Measurements from ENCODE around the gene PRICKLE3.
A peak's percentile ranks its signal among the peaks of the same experiment; 100 is the strongest.
"Not testable (repeated sequence)": the region's sequence is repeated elsewhere in the genome, so short reads cannot be mapped to it uniquely, and the experiment has no call there.

Gene PRICKLE3

GRCh38 chrX:49155900-49156837, 30.0 kb downstream of the PRICKLE3 start:
- peak; percentile 87 for DNase-seq

- peak; percentile 58 for DNase-seq
These were observed 30.8 kb downstream of the PRICKLE3 start for GRCh38 chrX:49155243-49155899.

DNA sequence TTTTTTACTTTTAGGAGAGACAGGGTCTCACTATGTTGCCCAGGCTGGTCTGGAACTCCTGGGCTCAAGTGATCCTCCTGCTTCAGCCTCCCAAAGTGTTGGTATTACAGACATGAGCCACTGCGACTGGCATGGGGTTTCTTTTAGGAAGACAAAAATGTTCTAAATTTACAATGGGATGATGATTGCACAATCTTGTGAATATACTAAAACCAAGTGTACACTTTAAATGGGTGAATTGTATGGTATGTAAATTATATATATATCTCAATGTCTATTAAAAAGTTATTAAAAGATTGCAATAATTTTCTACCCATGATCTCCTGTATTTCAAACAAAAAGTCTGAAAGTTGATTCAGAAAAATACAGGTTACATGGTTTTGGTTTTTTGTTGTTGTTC, 32.7 kb downstream of the PRICKLE3 start:
- DNase-seq, result no peak

DNA sequence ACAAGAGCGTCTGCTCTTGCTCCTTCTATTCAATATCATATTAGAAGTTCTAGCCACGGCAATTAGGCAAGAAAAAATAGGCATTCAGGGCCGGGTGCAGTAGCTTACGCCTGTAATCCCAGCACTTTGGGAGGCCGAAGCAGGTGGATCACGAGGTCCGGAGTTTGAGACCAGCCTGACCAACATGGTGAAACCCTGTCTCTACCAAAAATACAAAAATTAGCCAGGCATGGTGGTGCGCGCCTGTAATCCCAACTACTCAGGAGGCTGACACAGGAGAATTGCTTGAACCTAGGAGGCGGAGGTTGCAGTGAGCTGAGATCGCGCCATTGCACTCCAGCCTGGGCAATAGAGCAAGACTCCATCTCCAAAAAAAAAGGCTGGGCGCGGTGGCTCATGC, 36.9 kb downstream of the PRICKLE3 start:
- not testable (repeated sequence) for DNase-seq

- DNase-seq, result not testable (repeated sequence)
These were observed 37.6 kb downstream of the PRICKLE3 start for GRCh38 chrX:49148390-49149100.

GRCh38 chrX:49147936-49148335, 38.2 kb downstream of the PRICKLE3 start:
- no peak for DNase-seq

DNA sequence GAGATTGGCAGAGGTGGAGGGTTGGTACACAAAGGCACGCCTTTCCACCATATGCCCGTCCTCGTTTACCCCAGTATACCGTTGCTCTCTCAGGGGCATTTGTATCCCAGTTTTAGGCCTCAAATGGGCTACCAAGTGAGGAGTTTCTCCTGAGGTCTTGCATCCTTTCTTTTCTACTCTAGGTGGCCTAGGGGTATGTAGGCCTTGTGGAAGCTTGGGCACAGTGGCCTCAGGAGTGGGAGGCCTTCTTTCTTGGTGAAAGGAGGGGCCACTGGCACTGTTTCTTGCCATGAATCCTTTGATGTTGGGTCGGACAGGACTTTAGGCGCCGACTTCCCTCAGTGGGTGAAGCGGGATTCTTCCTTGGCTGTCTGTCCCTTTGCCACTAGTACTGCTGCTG, 38.9 kb downstream of the PRICKLE3 start:
- DNase-seq, result no peak

- DNase-seq, result peak; percentile 20
These were observed 43.0 kb downstream of the PRICKLE3 start for GRCh38 chrX:49143154-49143553.

DNA sequence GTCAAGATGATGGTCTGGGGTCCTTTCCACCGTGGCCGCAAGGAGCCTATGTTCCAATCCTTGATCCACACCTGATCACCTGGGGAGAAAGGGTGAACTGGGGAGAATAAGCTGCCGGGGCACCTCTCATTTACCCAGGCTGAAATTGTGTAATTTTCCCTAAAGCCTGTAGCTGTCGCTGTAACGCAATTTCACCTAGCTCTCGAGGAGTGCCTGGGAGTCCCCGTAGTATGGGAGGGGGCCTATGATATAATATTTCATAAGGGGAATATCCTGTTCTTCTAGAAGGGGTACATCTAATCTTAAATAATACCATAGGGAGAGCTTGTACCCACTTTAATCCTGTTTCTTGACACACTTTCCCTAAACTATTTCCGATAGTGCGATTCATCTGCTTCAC, 43.9 kb downstream of the PRICKLE3 start:
- DNase-seq, result not testable (repeated sequence)

- DNase-seq, result no peak
These were observed 46.5 kb downstream of the PRICKLE3 start for GRCh38 chrX:49139713-49140112.

GRCh38 chrX:49137492-49137891, 48.7 kb downstream of the PRICKLE3 start:
- no peak for DNase-seq

GRCh38 chrX:49133759-49134158, 52.4 kb downstream of the PRICKLE3 start:
- DNase-seq, result no peak

- not testable (repeated sequence) for DNase-seq
These were observed 53.9 kb downstream of the PRICKLE3 start for GRCh38 chrX:49132275-49132674.

DNA sequence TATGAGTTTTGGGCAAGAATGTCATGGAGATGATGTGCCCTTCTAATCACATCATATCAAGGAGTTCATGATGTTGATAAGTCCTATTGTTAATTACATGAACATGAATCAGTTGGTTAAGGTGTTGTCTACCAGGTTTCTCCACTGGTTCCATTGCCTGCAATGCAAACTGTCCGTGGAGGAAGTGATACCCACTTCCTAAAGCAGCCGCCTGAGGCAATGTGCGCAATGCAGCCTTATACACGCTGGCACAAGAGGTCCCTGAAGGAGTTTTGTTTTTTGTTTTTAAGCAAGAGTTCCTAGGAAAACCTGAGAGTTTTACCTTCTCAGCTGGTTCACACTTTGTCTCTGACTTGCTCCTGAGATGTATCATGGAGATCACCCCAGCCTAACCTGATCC, 56.7 kb downstream of the PRICKLE3 start:
- DNase-seq, result no peak

DNA sequence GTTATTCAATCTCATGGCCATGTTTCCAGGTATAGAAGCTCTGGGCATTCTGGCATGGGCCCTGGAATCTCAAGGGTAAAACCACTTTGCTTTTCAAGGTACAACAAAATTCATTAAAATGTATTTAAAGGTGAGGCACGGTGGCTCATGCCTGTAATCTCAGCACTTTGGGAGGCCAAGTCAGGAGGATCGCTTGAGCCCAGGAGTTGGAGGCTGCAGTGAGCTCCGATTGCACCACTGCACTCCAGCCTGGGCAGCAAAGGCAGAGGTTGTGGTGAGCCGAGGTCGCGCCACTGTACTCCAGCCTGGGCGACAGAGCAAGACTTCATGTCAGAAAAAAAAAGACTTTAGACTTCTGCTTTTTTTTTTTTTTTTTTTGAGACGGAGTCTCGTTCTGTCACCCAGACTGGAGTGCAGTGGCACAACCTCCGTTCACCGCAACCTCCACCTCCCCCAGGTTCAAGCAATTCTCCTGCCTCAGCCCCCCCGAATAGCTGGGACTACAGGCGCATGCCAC, 58.4 kb downstream of the PRICKLE3 start:
- not testable (repeated sequence) for DNase-seq

Measured in stimulated activated CD4-positive, alpha-beta T cell treated with anti-CD3 and anti-CD28 coated beads, Interleukin-15, amount 100 ng/mL, for 24 hours (primary cell).